ENCODE results near the gene TAF6.
"Not testable (repeated sequence)": the region's sequence is repeated elsewhere in the genome, so short reads cannot be mapped to it uniquely, and the experiment has no call there.

The TAF6 gene

GRCh38 chr7:100153708-100154535 lies 34.8 kb upstream of the TAF6 start:
- in situ Hi-C loops (cut with MboI; ENCODE audit: low pct_unique_long_range_greater_than_20kb, low sequenced_read_pairs) = no loop called here
- no peak for DNase-seq

DNA sequence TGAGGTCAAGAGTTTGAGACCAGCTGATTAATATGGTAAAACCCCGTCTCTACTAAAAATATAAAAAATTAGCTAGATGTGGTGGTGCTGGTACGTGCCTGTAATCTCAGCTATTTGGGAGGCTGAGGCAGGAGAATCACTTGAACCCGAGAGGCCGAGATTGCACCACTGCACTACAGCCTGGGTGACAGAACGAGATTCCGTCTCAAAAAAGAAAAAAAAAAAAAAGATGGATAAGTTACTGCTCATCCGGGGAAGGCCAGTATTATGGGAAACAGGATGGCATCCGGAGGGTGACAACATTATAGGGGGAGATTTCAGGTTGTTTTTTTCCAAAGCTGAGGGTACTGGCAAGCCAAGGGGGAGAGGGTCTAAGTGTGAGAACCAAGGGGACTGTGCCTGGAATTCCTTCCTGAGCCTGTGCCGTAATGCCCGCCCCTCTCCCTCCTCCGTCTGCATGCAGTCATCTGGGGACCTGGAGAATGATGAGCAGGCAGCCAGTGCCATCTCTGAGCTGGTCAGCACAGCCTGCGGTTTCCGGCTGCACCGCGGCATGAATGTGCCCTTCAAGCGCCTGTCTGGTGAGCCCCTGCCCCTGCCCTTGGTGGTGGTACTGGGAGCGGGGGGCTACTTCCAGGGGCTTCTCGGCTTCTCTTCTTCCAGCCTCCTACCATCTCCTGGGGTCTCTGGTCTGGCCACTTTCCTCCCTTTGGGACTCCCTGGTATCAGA lies 33.9 kb upstream of the TAF6 start:
- no peak for DNase-seq
- in situ Hi-C loops (cut with MboI; ENCODE audit: low pct_unique_long_range_greater_than_20kb, low sequenced_read_pairs) = no loop called here

- peak; percentile 85 for DNase-seq
- in situ Hi-C loops (cut with MboI; ENCODE audit: low pct_unique_long_range_greater_than_20kb, low sequenced_read_pairs) = no loop called here
Measured at GRCh38 chr7:100152404-100152803, 33.2 kb upstream of the TAF6 start.

- DNase-seq = peak; percentile 98
- in situ Hi-C loops (cut with MboI; ENCODE audit: low pct_unique_long_range_greater_than_20kb, low sequenced_read_pairs) = no loop called here
Measured at GRCh38 chr7:100148559-100149328, 29.6 kb upstream of the TAF6 start, which contains the start of gene LAMTOR4. TSS of gene LAMTOR4 (plus strand) at chr7:100148918. CDS start at chr7:100148973, 55 bp downstream.

- DNase-seq = no peak
- in situ Hi-C loops (cut with MboI; ENCODE audit: low pct_unique_long_range_greater_than_20kb, low sequenced_read_pairs) = no loop called here
Measured at GRCh38 chr7:100148225-100148558, 29.0 kb upstream of the TAF6 start.

DNA sequence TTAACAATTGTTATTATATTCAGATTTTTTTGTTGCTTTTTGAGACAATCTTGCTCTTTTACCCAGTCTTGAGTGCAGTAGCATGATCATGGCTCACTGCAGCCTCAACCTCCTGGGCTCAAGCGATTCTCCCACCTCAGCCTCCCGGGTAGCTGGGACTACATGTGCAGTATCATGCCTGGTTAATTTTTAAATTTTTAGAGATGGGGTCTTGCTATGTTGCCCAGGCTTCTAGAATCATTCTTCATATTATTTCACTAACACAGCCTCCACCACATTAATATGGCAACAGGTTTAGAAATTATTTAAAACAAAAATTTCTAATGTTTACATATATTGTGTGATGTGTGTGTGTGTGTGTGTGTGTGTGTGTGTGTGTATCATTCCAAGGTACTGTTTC lies 28.1 kb upstream of the TAF6 start:
- no peak for DNase-seq
- in situ Hi-C loops (cut with MboI; ENCODE audit: low pct_unique_long_range_greater_than_20kb, low sequenced_read_pairs) = no loop called here

GRCh38 chr7:100146350-100146749 lies 27.2 kb upstream of the TAF6 start:
- DNase-seq; in situ Hi-C loops (cut with MboI; ENCODE audit: low pct_unique_long_range_greater_than_20kb, low sequenced_read_pairs): not testable (repeated sequence)

DNA sequence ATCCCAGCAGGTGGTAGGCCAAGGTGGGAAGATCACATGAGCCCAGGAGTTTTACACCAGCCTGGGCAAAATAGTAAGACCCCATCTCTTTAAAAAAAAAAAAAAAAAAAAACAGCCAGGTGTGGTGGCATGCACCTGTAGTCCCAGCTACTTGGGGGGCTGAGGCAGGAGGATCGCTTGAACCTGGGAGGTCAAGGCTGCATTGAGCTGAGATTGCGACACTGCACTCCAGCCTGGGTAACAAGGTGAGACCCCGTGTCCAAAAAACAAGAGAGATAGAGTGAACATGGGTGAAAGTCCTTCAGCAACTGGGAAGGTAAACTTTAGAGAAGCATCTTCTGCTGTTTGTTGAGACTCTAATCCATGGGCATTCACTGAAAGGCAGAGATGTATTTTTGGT lies 23.3 kb upstream of the TAF6 start:
- in situ Hi-C loops (cut with MboI; ENCODE audit: low pct_unique_long_range_greater_than_20kb, low sequenced_read_pairs) = no loop called here
- DNase-seq = no peak

GRCh38 chr7:100141555-100141949 lies 22.4 kb upstream of the TAF6 start:
- in situ Hi-C loops (cut with MboI; ENCODE audit: low pct_unique_long_range_greater_than_20kb, low sequenced_read_pairs) = no loop called here

DNA sequence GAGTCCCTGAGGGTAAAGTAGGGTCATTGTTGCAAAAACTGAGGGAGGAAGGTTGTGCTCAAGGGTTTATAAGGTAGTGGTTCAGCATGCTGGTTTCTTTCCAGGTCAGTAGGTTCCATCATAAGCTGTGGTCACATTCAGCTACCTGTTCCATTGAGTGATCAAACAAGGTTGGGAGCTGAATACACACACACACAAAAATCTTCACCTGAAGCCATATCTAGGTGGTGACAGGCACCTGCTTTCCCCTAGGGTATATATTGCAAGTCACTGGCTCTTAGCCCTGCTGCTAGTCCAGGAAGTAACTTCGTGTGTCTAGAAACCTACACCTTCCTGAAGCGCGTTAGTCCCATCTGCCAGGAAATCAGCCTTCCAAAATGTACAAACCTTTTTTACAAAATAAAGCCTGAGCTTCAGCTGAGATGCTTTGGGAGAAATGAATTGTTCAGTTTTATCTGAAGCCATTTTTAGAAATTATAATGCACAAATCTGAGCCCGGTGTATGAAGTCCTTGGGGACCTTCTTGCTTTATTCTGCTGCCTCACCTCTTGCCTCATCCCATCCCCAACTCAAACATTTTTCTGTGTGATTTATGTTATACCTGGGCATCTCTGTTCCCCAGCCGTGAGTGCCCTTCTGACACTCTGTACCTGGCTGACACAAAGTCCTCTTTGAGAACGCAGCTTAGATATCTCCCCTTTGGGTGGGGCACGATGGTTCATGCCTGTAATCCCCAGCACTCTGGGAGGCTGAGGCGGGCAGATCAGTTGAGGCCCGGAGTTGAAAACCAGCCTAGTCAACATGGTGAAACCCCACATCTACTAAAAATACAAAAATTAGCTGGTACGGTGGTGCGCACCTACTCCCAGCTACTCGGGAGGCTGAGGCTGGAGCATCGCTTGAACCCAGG lies 18.9 kb upstream of the TAF6 start:
- in situ Hi-C loops (cut with MboI; ENCODE audit: low pct_unique_long_range_greater_than_20kb, low sequenced_read_pairs) = no loop called here

More at GRCh38 chr7:100141555-100141949, 22.4 kb upstream of the TAF6 start:
- no peak for DNase-seq

GRCh38 chr7:100132697-100133151 lies 13.6 kb upstream of the TAF6 start:
- in situ Hi-C loops (cut with MboI; ENCODE audit: low pct_unique_long_range_greater_than_20kb, low sequenced_read_pairs) = no loop called here
- peak; percentile 85 for DNase-seq

More for the DNA sequence above, 18.9 kb upstream of the TAF6 start:
- no peak for DNase-seq

DNA sequence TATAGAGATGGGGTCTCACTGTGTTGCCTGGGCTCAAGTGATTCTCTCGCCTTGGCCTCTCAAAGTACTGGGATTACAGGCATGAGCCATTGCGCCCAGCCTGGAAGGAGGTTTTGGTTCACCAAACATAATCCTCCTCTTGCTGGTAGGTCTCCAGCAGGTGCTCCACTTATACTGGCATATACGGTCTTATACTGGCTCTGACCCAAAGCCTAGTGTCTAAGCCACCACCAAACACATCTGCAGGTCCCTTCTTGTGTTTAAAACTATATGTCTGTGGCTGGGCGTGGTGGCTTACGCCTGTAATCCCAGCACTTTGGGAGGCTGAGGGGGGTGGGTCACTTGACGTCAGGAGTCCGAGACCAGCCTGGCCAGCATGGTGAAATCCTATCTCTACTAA lies 13.0 kb upstream of the TAF6 start:
- DNase-seq = no peak
- in situ Hi-C loops (cut with MboI; ENCODE audit: low pct_unique_long_range_greater_than_20kb, low sequenced_read_pairs) = no loop called here

- in situ Hi-C loops (cut with MboI; ENCODE audit: low pct_unique_long_range_greater_than_20kb, low sequenced_read_pairs) = no loop called here
- DNase-seq = peak; percentile 83
Measured at GRCh38 chr7:100130608-100131453, 11.7 kb upstream of the TAF6 start.

DNA sequence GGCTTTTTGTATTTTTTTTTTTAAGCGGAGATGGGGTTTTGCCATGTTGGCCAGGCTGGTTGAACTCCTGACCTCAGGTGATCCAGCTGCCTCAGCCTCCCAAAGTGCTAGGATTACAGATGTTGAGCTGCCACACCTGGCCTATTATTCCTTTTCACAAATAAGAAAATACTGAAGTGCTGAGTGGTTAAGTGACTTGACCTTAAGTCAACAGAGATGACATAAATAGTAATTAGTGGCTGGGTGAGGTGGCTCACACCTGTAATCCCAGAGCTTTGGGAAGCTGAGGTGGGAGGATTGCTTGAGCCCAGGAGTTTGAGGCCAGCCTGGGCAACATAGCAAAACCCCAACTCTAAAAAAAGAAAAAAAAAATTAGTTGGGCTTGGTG lies 11.1 kb upstream of the TAF6 start:
- in situ Hi-C loops (cut with MboI; ENCODE audit: low pct_unique_long_range_greater_than_20kb, low sequenced_read_pairs); DNase-seq: not testable (repeated sequence)

DNA sequence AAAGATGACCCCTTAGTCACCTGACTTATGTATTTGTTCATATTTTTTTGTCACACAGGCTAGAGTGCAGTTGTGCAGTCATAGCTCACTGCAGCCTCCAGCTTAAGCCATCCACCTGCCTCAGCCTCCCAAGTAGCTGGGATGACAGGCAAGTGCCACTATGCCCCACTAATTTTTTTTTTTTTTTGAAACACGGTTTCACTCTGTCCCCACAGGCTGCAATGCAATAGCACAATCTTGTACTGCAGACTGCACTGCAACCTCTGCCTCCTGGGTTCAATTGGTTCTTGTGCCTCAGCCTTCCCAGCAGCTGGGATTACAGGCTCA lies 9.4 kb upstream of the TAF6 start:
- DNase-seq = no peak
- in situ Hi-C loops (cut with MboI; ENCODE audit: low pct_unique_long_range_greater_than_20kb, low sequenced_read_pairs) = no loop called here

DNA sequence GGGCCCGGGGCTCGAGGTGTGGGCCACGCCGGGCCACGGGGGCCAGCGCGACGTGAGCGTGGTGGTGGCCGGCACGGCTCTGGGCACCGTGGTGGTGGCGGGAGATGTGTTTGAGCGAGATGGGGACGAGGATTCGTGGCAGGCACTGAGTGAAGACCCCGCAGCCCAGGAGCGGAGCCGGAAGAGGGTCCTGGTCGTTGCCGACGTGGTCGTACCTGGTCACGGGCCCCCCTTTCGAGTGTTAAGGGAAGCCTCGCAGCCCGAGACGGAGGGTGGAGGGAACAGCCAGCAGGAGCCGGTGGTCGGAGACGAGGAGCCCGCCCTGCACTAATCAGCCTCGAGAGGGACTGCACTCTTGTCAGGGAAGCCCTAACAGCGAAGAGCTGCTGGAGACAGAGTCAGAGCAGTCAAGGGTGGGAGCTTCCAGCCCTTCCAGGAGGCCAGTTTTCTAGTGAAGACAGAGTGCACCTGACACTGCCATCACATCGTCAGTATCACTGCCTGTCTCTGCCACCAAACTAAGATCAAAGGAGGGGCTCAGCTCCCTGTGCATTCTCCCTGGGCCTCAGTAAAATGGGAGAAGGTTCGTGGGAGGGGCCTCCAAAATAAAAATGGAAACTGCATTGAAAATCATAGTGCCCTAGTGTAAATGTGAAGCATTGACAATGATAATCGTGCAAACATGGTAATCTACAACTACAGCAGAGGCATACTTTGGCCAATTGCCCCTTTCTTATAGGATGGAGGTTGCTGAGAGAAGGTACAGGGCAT lies 8.9 kb upstream of the TAF6 start:
- in situ Hi-C loops (cut with MboI; ENCODE audit: low pct_unique_long_range_greater_than_20kb, low sequenced_read_pairs) = no loop called here

More for the DNA sequence above, 8.9 kb upstream of the TAF6 start:
- peak; percentile 47 for DNase-seq
